ENCODE results near the gene APOO. TPM values are rescaled to one million over a fixed set of nuclear protein-coding genes. Genes with fewer than 3 reads are reported as not detected.

Gene APOO
- total RNA-seq, 1 experiment from 2014 or later, result 34.5 TPM

Other genes starting within 250 kb of the APOO start
- gene PRDX4, start 240.4 kb downstream of the APOO start, total RNA-seq (2021; ENCODE audit: unreplicated experiment), result 122 TPM
- 59.7 TPM for gene ACOT9, start 164.7 kb downstream of the APOO start, total RNA-seq (2021; ENCODE audit: unreplicated experiment)
- 821 TPM for gene SAT1, start 124.8 kb downstream of the APOO start, total RNA-seq (2021; ENCODE audit: unreplicated experiment)
- not detected for gene CXorf58, start 68 bp upstream of the APOO start, total RNA-seq (2021; ENCODE audit: unreplicated experiment)
- 10.1 TPM for gene KLHL15, start 119.2 kb upstream of the APOO start, total RNA-seq (2021; ENCODE audit: unreplicated experiment)
- 273 TPM for gene EIF2S3, start 147.0 kb upstream of the APOO start, total RNA-seq (2021; ENCODE audit: unreplicated experiment)
- 28.1 TPM for gene ZFX, start 241.8 kb upstream of the APOO start, total RNA-seq (2021; ENCODE audit: unreplicated experiment)

Measured in HCT116 (cell line).